ENCODE data around the gene ATG7. TPM values are rescaled to one million over a fixed set of nuclear protein-coding genes. Genes with fewer than 3 reads are reported as not detected.

Gene ATG7
- total RNA-seq, 2 experiments from 2014 or later: 25.9 to 27.0 TPM

DNA sequence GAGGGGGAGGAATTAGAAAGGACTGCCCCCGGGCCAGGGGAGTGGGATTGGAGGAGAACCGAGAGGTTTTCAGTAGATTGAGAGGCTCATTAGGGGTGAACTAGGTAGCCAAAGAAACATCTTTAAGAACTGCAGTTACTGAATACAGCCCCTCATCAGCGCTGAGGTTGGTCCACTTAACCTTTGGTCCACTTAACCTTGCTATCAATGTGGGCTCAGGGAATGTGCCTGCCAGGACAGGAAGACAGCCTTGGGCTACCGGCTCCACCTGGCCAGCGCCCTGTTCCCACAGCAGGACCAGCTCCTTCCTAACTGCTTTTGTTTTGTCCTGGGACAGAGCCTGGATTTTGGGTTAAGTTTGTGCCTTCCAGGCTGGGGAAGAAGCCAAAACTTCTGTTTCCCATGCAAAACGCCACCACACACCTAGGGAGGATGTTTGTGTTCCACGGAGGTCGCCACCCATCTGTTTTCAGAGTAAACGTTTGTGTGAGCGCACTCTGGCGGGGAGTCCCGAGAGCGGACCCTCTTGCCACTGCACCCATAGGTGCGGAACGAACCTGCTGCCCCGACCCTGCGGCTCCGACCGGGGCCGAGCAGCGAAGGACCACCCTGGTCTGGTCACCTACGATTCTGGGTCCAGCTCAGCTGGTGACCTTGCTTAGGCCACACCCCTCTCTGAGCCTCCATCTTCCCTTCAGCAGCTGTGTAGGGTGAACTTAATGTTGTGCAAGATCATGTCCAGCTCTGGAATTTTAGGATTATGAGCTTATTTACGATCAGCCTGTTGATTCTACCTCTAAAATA is 264.1 kb downstream of the ATG7 start:
- H3K4me1 Mint-ChIP-seq (ENCODE audit: low read depth): no peaks in the 10 kb centered on the region
- H3K27ac Mint-ChIP-seq: no peak overlapping the region
- DNase-seq: no peak
- CTCF ChIA-PET: no interaction called here
- H3K36me3 Mint-ChIP-seq (ENCODE audit: low read depth): peaks cover 2% of the 10 kb centered on the region
- intact Hi-C loops (cut with micrococcal nuclease): no loop called here
- H3K27me3 Mint-ChIP-seq (ENCODE audit: low read depth): no peaks in the 10 kb centered on the region
- no peak overlapping the region for H3K4me3 Mint-ChIP-seq
- H3K9me3 Mint-ChIP-seq: no peaks in the 10 kb centered on the region

- H3K27ac Mint-ChIP-seq: no peak overlapping the region
- H3K36me3 Mint-ChIP-seq (ENCODE audit: low read depth): peaks cover 3% of the 10 kb centered on the region
- H3K9me3 Mint-ChIP-seq: no peaks in the 10 kb centered on the region
- no peaks in the 10 kb centered on the region for H3K27me3 Mint-ChIP-seq (ENCODE audit: low read depth)
- H3K4me3 Mint-ChIP-seq: no peak overlapping the region
- CTCF ChIA-PET: no interaction called here
- no peaks in the 10 kb centered on the region for H3K4me1 Mint-ChIP-seq (ENCODE audit: low read depth)
- DNase-seq: no peak
- intact Hi-C loops (cut with micrococcal nuclease): no loop called here
Measured at GRCh38 chr3:11536936-11537612, 264.9 kb downstream of the ATG7 start.

DNA sequence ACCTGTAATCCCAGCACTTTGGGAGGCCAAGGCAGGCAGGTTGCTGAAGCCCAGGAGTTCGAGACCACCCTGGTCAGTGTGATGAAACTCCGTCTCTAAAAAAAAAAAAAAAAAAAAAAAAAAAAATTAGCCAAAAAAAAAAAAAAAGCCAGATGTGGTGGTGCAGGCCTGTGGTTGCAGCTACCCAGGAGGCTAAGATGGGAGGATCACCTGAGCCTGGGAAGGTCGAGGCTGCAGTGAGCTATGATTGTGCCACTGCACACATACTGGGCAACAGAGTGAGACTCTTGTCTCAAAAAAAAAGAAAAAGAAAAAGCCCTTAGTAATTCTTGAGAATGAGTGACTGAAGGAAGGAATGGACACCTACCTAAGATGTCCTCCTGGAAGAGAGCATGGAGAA is 266.4 kb downstream of the ATG7 start:
- H3K9me3 Mint-ChIP-seq: no peaks in the 10 kb centered on the region
- H3K27ac Mint-ChIP-seq: no peak overlapping the region
- intact Hi-C loops (cut with micrococcal nuclease): no loop called here
- H3K36me3 Mint-ChIP-seq (ENCODE audit: low read depth): peaks cover 3% of the 10 kb centered on the region
- no peak overlapping the region for H3K4me3 Mint-ChIP-seq
- no peaks in the 10 kb centered on the region for H3K27me3 Mint-ChIP-seq (ENCODE audit: low read depth)
- no peaks in the 10 kb centered on the region for H3K4me1 Mint-ChIP-seq (ENCODE audit: low read depth)
- CTCF ChIA-PET: interaction anchor here (0.5 kb wide), 1 partner anchor 170 kb away, joined by 3 read pairs; no protein-coding TSS in a partner anchor
- DNase-seq: no peak

- H3K27ac Mint-ChIP-seq: no peak overlapping the region
- no peaks in the 10 kb centered on the region for H3K4me1 Mint-ChIP-seq (ENCODE audit: low read depth)
- intact Hi-C loops (cut with micrococcal nuclease): no loop called here
- no peak overlapping the region for H3K4me3 Mint-ChIP-seq
- no peaks in the 10 kb centered on the region for H3K9me3 Mint-ChIP-seq
- no peak for DNase-seq
- H3K36me3 Mint-ChIP-seq (ENCODE audit: low read depth): peaks cover 3% of the 10 kb centered on the region
- CTCF ChIA-PET: no interaction called here
- no peaks in the 10 kb centered on the region for H3K27me3 Mint-ChIP-seq (ENCODE audit: low read depth)
Measured at GRCh38 chr3:11539218-11539617, 267.0 kb downstream of the ATG7 start.

DNA sequence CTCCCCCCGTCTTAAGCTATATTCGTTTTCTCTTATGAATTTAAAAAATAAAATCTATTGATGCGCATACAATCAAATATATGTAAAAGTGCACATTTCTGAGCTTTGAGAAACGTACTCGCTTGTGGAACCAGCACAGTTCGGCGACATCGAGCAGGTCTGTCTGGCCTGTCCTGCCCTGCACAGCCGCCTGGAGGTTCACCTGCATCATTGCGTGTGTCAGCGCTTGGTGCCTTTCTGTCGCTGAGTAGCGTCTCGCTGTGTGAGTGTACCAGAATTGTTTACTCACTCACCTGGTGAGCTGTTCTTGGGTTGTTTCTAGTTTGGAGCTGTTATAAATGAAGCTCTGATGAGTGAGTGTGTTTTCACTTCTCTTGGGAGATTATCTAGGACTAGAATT is 267.5 kb downstream of the ATG7 start:
- CTCF ChIA-PET: no interaction called here
- Mint-ChIP-seq H3K9me3 (no peaks in the 10 kb centered on the region), H3K27me3 (ENCODE audit: low read depth) (no peaks in the 10 kb centered on the region), H3K36me3 (ENCODE audit: low read depth) (peaks cover 3% of the 10 kb centered on the region), H3K4me1 (ENCODE audit: low read depth) (no peaks in the 10 kb centered on the region), H3K27ac (no peak overlapping the region), H3K4me3 (no peak overlapping the region)
- DNase-seq: no peak
- intact Hi-C loops (cut with micrococcal nuclease): no loop called here

DNA sequence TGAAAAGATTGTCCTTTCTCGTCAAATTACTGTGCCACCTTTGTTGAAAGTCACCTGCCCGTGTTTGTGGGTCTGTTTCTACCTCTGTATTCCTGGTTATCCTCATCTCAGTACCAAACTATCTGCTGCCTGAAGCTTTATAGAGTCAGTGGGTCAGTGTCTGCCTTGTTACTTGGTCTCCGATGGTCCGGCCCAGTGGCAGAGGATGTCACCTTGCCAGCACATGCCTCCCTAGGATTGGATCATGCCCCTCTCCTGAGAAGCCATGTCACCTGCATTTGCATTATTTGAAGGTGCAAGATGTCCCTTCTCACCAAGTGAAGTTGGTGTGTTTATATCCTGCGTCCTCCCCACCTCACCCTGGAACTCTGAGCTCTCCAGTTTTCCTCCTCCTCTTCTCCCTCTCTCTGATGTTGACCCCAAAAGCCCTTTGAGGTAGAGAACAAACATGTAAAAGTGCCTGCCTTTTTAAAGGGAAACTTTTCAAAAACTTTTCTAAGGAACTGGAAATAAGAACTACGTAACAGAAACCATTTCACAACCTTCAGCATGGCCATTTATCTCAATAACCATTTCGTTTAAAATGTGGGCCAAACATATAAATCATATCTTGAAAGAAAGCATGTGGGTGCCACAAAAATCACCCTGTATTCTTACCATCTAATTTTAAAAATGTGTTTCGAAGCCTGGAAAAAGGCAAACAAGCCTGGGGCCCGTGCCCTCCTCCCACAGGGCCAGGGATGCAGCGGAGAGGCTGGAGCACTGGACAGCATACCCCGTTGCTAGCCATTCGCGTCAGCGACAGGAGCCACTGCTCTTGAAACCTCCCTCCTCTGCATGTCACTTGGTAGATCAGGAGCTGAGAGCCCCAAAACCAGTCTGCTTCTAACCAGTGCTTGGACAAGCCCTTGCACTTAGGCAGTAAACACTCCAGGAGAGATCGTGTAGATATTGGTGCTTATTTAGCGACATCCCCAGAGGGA is 269.4 kb downstream of the ATG7 start:
- no peaks in the 10 kb centered on the region for H3K9me3 Mint-ChIP-seq
- CTCF ChIA-PET: interaction anchor here (0.7 kb wide), 1 partner anchor 23 kb away, joined by 3 read pairs; no protein-coding TSS in a partner anchor
- DNase-seq: no peak
- intact Hi-C loops (cut with micrococcal nuclease): no loop called here
- no peak overlapping the region for H3K27ac Mint-ChIP-seq
- H3K27me3 Mint-ChIP-seq (ENCODE audit: low read depth): no peaks in the 10 kb centered on the region
- peaks cover 3% of the 10 kb centered on the region for H3K36me3 Mint-ChIP-seq (ENCODE audit: low read depth)
- no peaks in the 10 kb centered on the region for H3K4me1 Mint-ChIP-seq (ENCODE audit: low read depth)
- H3K4me3 Mint-ChIP-seq: no peak overlapping the region

- Mint-ChIP-seq H3K4me1 (ENCODE audit: low read depth) (no peaks in the 10 kb centered on the region), H3K36me3 (ENCODE audit: low read depth) (peaks cover 2% of the 10 kb centered on the region), H3K4me3 (no peak overlapping the region), H3K27me3 (ENCODE audit: low read depth) (no peaks in the 10 kb centered on the region), H3K9me3 (peaks cover 5% of the 10 kb centered on the region), H3K27ac (no peak overlapping the region)
- no peak for DNase-seq
- CTCF ChIA-PET: no interaction called here
- intact Hi-C loops (cut with micrococcal nuclease): no loop called here
Measured at GRCh38 chr3:11542551-11542950, 270.4 kb downstream of the ATG7 start.

DNA sequence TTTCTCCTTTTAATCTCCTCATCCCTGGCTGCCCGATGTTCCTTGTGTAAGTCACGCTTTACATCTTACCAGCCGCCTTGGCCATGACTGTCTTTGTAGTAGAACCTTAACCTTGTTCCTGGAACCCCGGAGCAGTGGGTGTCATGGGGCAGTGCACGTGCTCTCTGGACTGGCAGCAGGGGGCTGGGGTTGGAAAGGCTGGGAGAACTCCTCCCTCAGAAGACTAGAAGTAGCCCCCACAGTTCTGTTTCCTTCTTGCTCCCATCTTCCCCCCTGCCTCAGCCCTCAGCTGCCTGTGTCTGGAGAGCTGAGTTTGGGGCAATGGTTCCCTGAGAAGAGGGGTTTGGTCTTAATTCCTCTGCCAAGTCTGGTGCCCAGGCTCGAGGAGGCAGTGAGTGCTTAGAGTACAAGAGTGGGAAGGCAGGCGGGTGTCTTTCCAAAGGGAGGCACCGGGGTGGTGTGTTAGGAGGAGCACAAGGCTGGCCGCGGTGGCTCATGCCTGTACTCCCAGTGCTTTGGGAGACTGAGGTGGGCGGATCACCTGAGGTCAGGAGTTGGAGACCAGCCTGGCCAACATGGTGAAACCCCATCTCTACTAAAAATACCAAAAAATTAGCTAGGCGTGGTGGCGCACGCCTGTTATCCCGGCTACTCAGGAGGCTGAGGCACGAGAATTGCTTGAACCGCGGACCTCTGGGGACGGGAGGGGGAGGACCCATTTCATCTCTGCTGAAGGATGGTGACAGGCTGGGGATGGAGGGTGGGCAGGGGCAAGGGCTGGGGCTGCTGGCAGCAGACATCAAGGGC is 271.1 kb downstream of the ATG7 start:
- intact Hi-C loops (cut with micrococcal nuclease): no loop called here
- peaks cover 6% of the 10 kb centered on the region for H3K9me3 Mint-ChIP-seq
- CTCF ChIA-PET: no interaction called here

DNA sequence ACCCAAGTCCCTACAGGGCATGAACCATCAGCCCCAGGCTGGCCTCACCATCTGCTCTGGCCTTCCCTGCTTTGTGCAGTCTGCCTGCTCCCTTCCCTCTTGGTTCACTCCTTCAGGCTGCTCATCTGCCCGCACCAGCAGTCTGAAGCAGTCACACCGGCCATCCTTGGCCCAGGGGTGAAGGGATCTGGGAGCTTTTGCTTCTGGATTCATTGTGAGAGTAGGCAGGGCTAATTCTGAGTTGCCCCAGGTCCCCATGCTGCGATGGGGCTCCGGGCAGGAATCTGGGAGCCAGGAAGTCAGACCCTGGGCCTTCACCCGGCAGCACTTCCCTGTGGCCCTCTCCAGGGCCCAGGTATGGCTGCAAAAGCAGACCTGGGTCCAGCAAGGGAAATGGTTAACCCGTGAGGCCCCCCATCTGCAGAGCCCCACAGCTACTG is 271.8 kb downstream of the ATG7 start:
- intact Hi-C loops (cut with micrococcal nuclease): no loop called here
- DNase-seq: no peak
- Mint-ChIP-seq H3K27ac (no peak overlapping the region), H3K4me1 (ENCODE audit: low read depth) (peaks cover 1% of the 10 kb centered on the region), H3K36me3 (ENCODE audit: low read depth) (peaks cover 2% of the 10 kb centered on the region), H3K4me3 (no peak overlapping the region), H3K27me3 (ENCODE audit: low read depth) (no peaks in the 10 kb centered on the region), H3K9me3 (peaks cover 6% of the 10 kb centered on the region)
- CTCF ChIA-PET: no interaction called here

More for the DNA sequence above, 271.1 kb downstream of the ATG7 start:
- no peak for DNase-seq
- Mint-ChIP-seq H3K36me3 (ENCODE audit: low read depth) (peaks cover 2% of the 10 kb centered on the region), H3K4me3 (no peak overlapping the region), H3K27ac (no peak overlapping the region), H3K27me3 (ENCODE audit: low read depth) (no peaks in the 10 kb centered on the region), H3K4me1 (ENCODE audit: low read depth) (peaks cover 1% of the 10 kb centered on the region)

- CTCF ChIA-PET: interaction anchor here (0.6 kb wide), 1 partner anchor 118 kb away, joined by 3 read pairs; no protein-coding TSS in a partner anchor
- no peak for DNase-seq
- no peak overlapping the region for H3K27ac Mint-ChIP-seq
Measured at GRCh38 chr3:11544412-11545181, 272.4 kb downstream of the ATG7 start.

DNA sequence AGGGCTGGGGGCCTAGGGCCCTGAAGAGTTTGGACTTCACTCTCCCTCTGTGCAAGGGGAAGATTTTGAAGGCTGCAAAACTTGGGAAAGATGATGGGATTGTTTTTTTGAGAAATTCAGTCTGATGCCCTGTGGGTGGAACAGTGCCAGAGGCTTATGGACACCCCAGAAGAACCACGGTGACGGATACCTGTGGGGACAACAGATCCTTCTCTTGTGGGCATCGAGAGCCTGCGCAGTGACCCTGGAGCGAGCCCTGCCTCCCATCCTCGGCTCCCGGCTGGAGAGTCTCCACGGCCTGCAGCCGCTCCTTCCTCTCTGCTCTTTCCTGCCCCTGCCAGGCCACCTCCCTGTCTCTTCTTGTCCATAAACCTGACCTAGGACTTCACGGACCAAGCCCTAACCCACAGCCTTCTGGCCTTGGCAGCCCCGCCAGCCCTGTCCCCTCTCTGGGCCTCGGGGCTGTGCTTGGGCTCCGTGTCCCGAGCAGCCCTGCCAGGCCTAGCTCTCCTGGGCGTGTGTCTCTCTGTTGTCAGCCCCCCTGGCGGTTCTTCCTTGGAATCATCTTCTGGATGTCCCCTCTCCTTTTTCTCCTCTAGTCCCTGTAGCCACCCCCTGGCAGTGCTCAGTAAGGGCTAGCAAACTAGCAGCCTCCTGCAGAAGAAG is 273.1 kb downstream of the ATG7 start:
- CTCF ChIA-PET: interaction anchor here (0.6 kb wide), 1 partner anchor 117 kb away, joined by 3 read pairs; no protein-coding TSS in a partner anchor
- H3K27me3 Mint-ChIP-seq (ENCODE audit: low read depth): no peaks in the 10 kb centered on the region
- DNase-seq: no peak

More at GRCh38 chr3:11544412-11545181, 272.4 kb downstream of the ATG7 start:
- Mint-ChIP-seq H3K36me3 (ENCODE audit: low read depth) (peaks cover 2% of the 10 kb centered on the region), H3K4me3 (no peak overlapping the region), H3K4me1 (ENCODE audit: low read depth) (peaks cover 1% of the 10 kb centered on the region), H3K9me3 (peaks cover 6% of the 10 kb centered on the region), H3K27me3 (ENCODE audit: low read depth) (no peaks in the 10 kb centered on the region)
- intact Hi-C loops (cut with micrococcal nuclease): no loop called here

More for the DNA sequence above, 273.1 kb downstream of the ATG7 start:
- H3K4me1 Mint-ChIP-seq (ENCODE audit: low read depth): peaks cover 1% of the 10 kb centered on the region
- no peak overlapping the region for H3K4me3 Mint-ChIP-seq
- intact Hi-C loops (cut with micrococcal nuclease): no loop called here
- peaks cover 2% of the 10 kb centered on the region for H3K36me3 Mint-ChIP-seq (ENCODE audit: low read depth)
- no peak overlapping the region for H3K27ac Mint-ChIP-seq
- peaks cover 6% of the 10 kb centered on the region for H3K9me3 Mint-ChIP-seq

Measured in activated naive CD4-positive, alpha-beta T cell treated with anti-CD3 and anti-CD28 coated beads for 36 hours (primary cell).